Epidermal melanocyte (primary cell): ENCODE data around the gene TTC29.
"Not testable (repeated sequence)": the region's sequence is repeated elsewhere in the genome, so short reads cannot be mapped to it uniquely, and the experiment has no call there.

Experiments used
- DNase-seq: peaks from one replicate; pipeline ENCODE4 v3.0.0; 2011; ENCODE audit warnings: low spot score; ENCODE audit not compliant: insufficient read length

TTC29 gene

DNA sequence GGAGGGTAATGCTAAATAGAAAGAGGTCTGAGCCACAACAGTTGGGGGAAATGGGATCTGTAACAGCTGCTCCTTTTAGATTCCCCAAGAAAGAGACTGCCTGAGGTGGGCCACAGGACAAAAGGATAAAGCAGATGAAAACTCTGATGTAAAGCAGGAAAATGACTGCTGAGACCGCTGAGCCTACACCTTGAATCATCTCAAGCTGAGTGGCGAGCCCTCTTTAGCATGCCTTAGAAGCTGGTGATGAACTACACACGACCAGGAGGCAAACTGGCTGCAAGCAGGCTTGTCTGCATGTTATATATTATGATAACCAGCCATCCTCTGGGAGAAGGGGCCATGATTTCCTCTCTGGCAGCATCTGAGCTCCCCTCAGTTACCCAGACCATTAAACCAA, 88.4 kb downstream of the TTC29 start:
- DNase-seq: no peak

DNA sequence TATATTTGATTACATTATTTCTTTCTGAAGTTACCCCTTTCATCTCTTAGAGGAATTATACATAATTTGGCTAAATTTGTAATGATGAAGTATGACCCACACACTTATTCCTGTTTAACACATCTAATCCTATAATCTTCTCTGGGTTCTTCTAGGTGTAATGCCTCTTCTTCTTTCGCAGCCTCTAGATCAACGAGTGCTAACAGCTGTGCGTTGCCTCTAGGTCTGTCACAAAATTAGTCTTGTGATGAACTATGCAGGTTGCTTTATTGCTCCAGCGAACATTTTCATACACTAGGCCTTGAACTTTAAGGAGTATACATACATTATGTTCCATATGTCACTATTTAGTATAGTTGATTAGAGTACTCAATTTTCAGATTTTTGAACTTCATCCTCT, 89.9 kb downstream of the TTC29 start:
- DNase-seq: no peak

- no peak for DNase-seq
These were observed 93.3 kb downstream of the TTC29 start for GRCh38 chr4:146852360-146852759.

DNA sequence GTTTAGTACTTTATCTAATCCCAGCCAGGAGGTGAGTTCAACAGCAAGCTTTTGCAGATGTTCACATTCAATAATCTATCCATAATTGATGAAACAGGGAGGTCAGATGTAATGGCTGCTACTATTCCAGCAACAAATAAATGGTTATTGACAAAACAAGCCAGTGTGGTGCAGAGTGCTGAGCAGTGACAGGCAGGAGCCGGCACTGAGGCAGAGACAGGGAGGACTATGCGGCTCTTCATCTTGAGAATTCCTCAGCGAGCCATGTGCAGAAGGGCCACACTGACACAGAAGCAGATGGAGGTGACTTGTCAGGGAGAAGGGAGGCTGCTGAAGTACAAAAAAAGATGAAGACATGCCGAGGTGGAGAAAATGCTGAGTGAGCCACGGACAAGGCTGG, 98.3 kb downstream of the TTC29 start:
- DNase-seq: no peak

DNA sequence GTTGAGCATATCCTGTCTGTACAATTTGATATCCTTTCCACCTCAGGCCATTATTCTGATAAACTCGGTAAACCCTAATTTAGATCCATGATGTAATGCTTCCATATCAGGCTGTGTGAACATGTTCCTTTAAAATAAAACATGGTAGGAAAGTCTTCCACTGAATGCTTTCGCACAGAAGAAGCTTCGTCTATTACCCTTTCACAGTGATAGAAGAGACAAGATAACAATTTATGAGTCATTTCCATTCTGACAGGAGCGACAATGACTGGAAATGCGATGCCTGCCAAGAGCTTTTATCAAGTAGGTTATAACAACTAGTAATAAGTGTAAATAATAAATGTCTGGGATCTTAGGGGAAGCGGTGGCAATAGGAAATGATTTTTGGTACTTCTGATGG, 98.8 kb downstream of the TTC29 start:
- no peak for DNase-seq

DNA sequence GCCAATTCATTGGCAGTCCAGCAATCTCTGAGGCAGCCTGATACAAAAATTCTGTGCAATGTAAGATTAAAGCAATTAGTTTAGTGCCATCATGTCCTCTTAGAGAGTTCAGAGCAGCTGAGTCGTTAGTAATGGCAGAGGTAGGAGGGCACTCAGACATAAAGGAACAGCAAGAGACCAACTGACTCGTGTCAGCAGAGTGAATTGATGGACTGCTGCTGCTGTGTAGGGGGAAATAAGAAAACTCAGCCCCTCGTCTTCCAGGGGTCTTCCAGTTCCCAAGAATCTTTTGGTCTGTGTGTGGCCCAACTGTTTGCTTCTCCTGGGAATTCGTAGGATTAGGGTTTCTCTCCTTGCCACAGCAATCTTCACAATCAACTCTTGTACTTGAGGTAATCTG, 100.9 kb downstream of the TTC29 start:
- no peak for DNase-seq

GRCh38 chr4:146842876-146843275, 102.8 kb downstream of the TTC29 start:
- no peak for DNase-seq

GRCh38 chr4:146840731-146841130, 104.9 kb downstream of the TTC29 start:
- DNase-seq: no peak

GRCh38 chr4:146835096-146835495, 110.6 kb downstream of the TTC29 start:
- DNase-seq: no peak

DNA sequence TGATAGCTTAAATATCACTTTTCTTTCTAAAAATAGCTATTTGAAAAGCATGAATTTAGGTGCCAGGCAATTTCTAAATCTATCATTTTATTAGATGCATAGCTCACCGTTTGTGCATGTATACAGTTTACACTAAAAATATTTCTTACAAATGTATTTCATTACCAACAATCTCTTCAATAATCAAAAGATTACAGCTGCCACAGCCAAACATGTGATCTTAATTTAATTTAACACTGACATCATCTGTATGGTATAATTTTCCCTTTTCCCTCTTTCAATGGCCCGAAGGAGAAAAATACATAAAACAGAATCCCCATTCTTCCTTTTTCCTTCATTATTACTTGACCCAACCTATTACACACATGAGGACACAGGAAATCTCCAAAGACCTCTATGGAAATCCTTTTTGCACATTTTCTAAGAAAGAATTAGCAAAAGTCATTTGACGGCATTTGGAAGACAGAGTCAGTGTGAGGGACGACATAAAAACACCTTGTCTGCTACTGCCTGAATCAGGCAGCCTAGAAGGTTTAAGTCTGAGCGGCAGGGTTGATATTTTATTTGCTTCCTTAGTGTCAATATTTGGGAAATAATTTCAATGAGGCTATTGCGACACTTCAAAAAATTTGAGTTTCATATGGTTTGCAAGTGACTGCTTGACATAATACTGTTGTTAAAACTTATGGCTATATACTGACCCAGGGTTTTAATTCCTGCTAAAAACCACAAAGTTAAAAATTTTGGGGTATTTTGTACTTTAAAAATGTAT, 111.2 kb downstream of the TTC29 start:
- no peak for DNase-seq

DNA sequence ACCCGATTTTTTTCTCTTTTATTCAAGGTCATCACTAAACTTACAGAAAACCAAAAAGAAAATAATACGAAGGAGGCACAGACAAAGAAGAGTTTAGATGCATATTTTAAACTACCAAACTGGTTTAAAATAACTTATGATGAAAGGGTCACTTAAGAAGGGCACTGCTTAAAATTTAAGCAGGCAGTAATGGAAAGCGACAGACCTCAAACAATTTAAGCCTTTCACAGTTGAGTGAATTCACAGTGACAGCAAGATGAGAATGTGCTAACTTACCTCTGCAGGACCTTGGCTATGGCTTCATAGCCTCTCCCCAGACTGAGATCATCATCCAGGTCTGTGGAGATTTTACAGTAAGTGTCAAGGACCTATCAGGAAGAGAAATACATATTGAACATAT, 112.1 kb downstream of the TTC29 start:
- no peak for DNase-seq

- DNase-seq: not testable (repeated sequence)
These were observed 122.7 kb downstream of the TTC29 start for GRCh38 chr4:146822980-146823379.

DNA sequence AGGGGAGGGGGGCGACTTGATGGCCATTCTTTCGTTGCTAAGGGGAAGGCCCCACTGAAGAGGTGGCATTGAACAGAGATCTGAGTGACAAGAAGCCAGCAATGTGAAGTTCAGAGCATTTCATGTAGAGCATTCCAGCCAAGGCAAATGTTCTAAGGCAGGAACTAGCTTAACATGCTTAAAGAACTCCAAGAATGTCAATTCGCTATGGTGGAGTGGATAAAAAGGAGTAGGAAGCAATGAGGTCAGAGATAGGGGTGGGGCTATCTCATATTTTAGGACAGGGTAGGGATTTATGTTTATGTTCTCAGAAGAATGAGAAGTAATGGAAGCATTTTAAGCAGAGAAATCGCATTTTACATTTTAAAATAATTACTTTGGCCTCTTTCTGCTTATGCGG, 130.9 kb downstream of the TTC29 start:
- no peak for DNase-seq

DNA sequence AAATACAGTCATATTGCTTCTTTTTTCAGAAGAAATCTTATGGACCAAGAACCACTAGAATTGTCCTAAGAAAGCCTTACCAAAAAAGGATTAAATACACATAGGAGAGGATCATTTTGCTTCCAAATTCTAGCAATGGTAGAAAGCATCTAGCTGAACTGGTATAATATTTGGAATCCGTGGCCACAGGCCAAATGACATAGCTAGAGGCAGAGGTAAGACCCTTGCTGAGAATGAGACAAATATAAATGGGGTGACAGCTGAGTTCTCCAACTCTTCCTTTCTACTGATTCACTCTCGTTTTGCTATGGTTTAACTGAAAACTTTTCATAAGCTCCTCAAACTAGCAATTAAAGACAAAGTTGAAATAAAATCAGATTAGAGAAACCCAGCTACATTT, 150.0 kb downstream of the TTC29 start:
- DNase-seq: no peak

- no peak for DNase-seq
These were observed 151.9 kb downstream of the TTC29 start for GRCh38 chr4:146793727-146794126.

DNA sequence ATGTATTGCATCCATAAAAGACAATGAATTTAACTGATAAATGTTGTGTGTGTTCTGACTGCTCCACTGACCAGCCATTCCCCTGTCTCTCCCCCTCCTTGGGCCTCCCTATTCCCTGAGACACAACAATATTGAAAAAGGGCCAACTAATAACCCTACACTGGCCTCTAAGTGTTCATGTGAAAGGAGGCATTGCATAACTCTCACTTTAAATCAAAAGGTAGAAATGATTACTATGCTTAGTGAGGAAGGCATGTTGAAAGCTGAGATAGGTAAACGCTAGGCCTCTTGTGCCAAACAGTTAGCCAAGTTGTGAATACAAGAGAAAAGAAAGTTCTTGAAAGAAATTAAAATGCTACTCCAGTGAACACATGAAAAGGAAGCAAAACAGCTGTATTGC, 154.2 kb downstream of the TTC29 start:
- no peak for DNase-seq

- no peak for DNase-seq
These were observed 155.1 kb downstream of the TTC29 start for GRCh38 chr4:146790515-146790914.

GRCh38 chr4:146787731-146788130, 157.9 kb downstream of the TTC29 start:
- no peak for DNase-seq

GRCh38 chr4:146776691-146777090, 169.0 kb downstream of the TTC29 start:
- no peak for DNase-seq

GRCh38 chr4:146763560-146763959, 182.1 kb downstream of the TTC29 start:
- no peak for DNase-seq

- DNase-seq: no peak
These were observed 183.6 kb downstream of the TTC29 start for GRCh38 chr4:146762016-146762415.

GRCh38 chr4:146742416-146742815, 203.2 kb downstream of the TTC29 start:
- no peak for DNase-seq

GRCh38 chr4:146739182-146739581, 206.5 kb downstream of the TTC29 start:
- DNase-seq: no peak

- not testable (repeated sequence) for DNase-seq
These were observed 222.1 kb downstream of the TTC29 start for GRCh38 chr4:146723519-146723918.
